PFSK-1 (cell line): Measurements from ENCODE around the gene HUS1.

ENCODE experiments used
- FOXP2 ChIP-seq: optimal IDR thresholded peaks from 2 replicates; pipeline ENCODE3; 2011; ENCODE audit warnings: borderline replicate concordance, control low read depth, inconsistent platforms; ENCODE audit not compliant: insufficient read depth; ENCODE audit errors: extremely low read length, extremely low read depth
- POLR2AphosphoS5 ChIP-seq: IDR thresholded peaks from 2 replicates; pipeline ENCODE4 v1.6.1; 2012; ENCODE audit warnings: low read depth, mild to moderate bottlenecking, control low read depth, low read length, moderate library complexity
- REST ChIP-seq, 2 experiments: IDR thresholded peaks; 2 replicates each; pipeline versions ENCODE4 v1.6.1 to v1.8.0; 2011 to 2012; ENCODE audit warnings: low read depth in 2 of 2, low read length in 2 of 2, control low read depth in 1 of 2, inconsistent platforms in 1 of 2, mild to moderate bottlenecking in 1 of 2, moderate library complexity in 1 of 2; ENCODE audit not compliant: insufficient read depth in 1 of 2
- SIN3A ChIP-seq: IDR thresholded peaks from 2 replicates; pipeline ENCODE4 v1.6.1; 2012; ENCODE audit warnings: mild to moderate bottlenecking, low read length, moderate library complexity, borderline replicate concordance; ENCODE audit not compliant: insufficient read depth
- TAF1 ChIP-seq: IDR thresholded peaks from 2 replicates; pipeline ENCODE4 v1.6.1; 2012; ENCODE audit warnings: low read length, control low read depth, borderline replicate concordance; ENCODE audit not compliant: insufficient read depth

- TF ChIP-seq SIN3A: no peak
- no peak for TF ChIP-seq REST (IDR thresholded peaks at IDR 0.05; ENCODE audit: insufficient read depth in 1 of 2, low read depth in 2 of 2, low read length in 2 of 2)
- no peak for TF ChIP-seq POLR2AphosphoS5
- TF ChIP-seq TAF1: no peak
- no peak for TF ChIP-seq FOXP2
Measured at GRCh38 chr7:47932466-47933037, 46.9 kb downstream of the HUS1 start.
